ENCODE results near the gene CHID1. TPM values are rescaled to one million over a fixed set of nuclear protein-coding genes. Genes with fewer than 3 reads are reported as not detected.

CHID1 gene
- total and polyA plus RNA-seq, 4 experiments from 2014 or later: 46.9 to 82.3 (median 55.7) TPM

DNA sequence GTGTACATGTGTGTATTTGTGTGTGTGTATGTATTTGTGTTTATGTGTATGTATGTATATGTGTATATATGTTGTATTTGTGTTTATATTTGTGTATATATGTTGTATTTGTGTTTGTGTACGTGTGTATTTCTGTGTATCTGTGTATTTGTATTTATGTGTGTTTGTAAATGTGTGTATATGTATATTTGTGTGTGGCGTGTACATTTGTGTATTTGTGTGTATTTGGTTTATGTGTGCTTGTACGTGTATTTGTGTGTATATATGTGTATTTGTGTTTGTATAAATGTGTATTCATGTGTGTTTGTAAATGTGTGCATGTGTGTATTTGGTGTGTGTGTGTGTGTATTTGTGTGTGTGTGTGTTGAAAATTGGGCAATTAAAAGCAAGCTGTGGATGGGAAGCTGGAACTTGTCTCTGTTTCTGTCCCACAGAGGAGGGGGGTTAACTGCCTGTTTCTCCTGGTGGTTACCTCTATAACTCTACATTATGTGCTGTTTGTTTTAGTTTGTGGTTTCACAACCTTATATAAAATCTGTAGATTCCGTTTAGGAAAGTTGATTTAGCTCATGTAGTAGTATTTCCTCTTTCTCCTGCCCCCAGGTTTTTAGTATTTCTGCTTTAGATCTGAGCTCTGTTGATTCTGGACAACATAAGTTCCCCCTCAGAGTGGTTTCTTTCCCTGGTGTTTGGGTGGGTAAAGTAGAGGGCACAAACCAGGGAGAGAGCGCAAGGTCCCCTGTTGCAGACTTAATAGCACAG lies 44.0 kb upstream of the CHID1 start:
- Mint-ChIP-seq H3K36me3 (peaks cover 14 to 39% of the 10 kb centered on the region in 2 donors), H3K4me1 (peaks cover 16 to 46% (median 24%) of the 10 kb centered on the region in 4 donors)

DNA sequence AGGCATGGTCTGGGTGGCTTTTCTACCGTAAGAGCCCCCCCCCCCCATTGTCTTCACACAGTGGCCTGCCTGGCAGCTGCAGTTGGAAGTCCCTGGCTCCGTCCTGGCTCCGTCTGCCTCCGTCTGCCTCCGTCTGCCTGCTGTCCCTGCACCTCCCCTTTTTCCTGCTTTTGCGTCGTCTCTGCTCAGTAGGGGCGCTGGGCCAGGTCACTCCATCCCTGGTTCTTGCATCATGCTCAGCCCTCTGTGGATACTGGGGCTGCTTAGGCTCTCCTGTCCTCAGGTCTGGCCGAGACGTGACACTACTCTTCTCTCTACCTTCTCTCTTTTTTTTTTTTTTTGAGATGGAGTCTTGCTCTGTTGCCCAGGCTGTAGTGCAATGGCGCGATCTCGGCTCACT lies 42.9 kb upstream of the CHID1 start:
- ChIA-PET CTCF (ENCODE audit: partially characterized antibody) (no interaction called here), POLR2A (ENCODE audit: partially characterized antibody) (no interaction called here)
- Mint-ChIP-seq H3K4me1 (peaks cover 16 to 46% (median 22%) of the 10 kb centered on the region in 4 donors), H3K9me3 (peaks cover 0 to 9% (median 3%) of the 10 kb centered on the region in 8 donors), H3K4me3 (no peak overlapping the region), H3K27me3 (no peaks in the 10 kb centered on the region), H3K27ac (peak overlapping the region in 1 of 7 donors; percentile 18), H3K36me3 (peaks cover 15 to 35% of the 10 kb centered on the region in 2 donors)
- no peak overlapping the region for H3K27ac ChIP-seq (ENCODE audit: low read depth, low read length)
- intact Hi-C loops (cut with micrococcal nuclease): no loop called here
- H3K9me3 ChIP-seq (ENCODE audit: control insufficient read depth in 1 of 2, low read length in 2 of 2): no peaks in the 10 kb centered on the region
- H3K27me3 ChIP-seq (ENCODE audit: insufficient read depth, low read length): no peaks in the 10 kb centered on the region
- H3K36me3 ChIP-seq (ENCODE audit: insufficient read depth, low read length): peaks cover 4% of the 10 kb centered on the region
- DNase-seq: no peak
- no peak overlapping the region for H3K4me3 ChIP-seq (ENCODE audit: low read length in 2 of 2)
- no peaks in the 10 kb centered on the region for H3K4me1 ChIP-seq (ENCODE audit: insufficient read depth, low read length)

More for the DNA sequence above, 44.0 kb upstream of the CHID1 start:
- H3K27me3 ChIP-seq (ENCODE audit: insufficient read depth, low read length): no peaks in the 10 kb centered on the region
- peaks cover 0 to 4% (median 0%) of the 10 kb centered on the region in 8 donors for H3K9me3 Mint-ChIP-seq
- ChIA-PET CTCF (ENCODE audit: partially characterized antibody) (no interaction called here), POLR2A (ENCODE audit: partially characterized antibody) (no interaction called here)
- no peaks in the 10 kb centered on the region for H3K27me3 Mint-ChIP-seq
- DNase-seq: no peak
- H3K27ac Mint-ChIP-seq: peak overlapping the region in 5 of 7 donors; percentile 24 to 78 (median 57)
- no peaks in the 10 kb centered on the region for H3K4me1 ChIP-seq (ENCODE audit: insufficient read depth, low read length)
- H3K9me3 ChIP-seq (ENCODE audit: control insufficient read depth in 1 of 2, low read length in 2 of 2): no peaks in the 10 kb centered on the region
- H3K27ac ChIP-seq (ENCODE audit: low read depth, low read length): no peak overlapping the region
- H3K4me3 Mint-ChIP-seq: peak overlapping the region in 1 of 8 donors; percentile 6
- intact Hi-C loops (cut with micrococcal nuclease): no loop called here
- H3K36me3 ChIP-seq (ENCODE audit: insufficient read depth, low read length): peaks cover 6% of the 10 kb centered on the region
- H3K4me3 ChIP-seq (ENCODE audit: low read length in 2 of 2): no peak overlapping the region

DNA sequence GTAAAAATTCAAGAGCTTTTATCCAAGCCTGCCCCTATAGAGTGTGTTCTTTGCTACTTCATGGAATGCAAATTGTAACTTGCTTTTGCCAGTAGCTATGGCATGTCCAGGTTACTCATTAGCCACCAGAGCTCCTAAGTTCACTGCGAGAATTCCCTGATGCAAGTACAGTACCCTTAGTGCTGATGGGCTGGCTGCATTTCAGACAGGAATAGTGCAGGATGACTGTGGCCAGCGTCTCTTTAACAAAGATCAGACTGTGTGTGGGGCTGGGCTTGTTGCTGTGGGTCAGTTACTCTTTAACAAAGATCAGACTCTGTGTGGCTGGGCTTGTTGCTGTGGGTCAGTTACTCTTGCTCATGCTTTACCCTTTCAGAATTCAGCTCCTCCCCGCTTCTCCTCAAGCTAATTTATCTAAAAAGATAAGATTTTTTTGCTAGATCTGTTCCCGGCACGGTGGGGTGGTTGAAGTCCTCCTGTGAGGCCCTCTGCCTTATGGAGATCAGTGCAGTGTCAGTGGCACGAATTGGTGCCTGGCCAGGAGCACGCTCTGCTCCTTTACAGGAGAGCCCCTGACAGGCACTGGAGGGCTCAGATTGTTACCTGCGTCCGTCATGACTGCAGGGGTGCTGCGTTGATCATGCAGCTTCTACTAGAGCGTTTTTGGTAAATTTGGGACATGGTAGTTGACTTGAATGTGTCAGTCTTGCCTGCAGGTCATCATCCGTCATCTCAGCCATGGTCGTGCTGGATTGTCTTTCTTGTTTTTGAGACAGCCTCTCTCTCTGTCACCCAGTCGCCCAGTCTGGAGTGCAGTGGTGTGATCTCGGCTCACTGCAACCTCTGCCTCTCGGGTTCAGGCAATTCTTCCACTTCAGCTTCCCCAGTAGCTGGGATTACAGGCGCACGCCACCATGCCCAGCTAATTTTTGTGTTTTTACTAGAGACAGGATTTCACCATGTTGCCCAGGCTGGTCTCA lies 42.1 kb upstream of the CHID1 start:
- H3K9me3 ChIP-seq (ENCODE audit: control insufficient read depth in 1 of 2, low read length in 2 of 2): no peaks in the 10 kb centered on the region
- Mint-ChIP-seq H3K36me3 (peaks cover 15 to 34% of the 10 kb centered on the region in 2 donors), H3K27me3 (no peaks in the 10 kb centered on the region), H3K9me3 (peaks cover 0 to 14% (median 5%) of the 10 kb centered on the region in 8 donors), H3K4me1 (peaks cover 18 to 40% (median 21%) of the 10 kb centered on the region in 4 donors), H3K27ac (peak overlapping the region in 5 of 7 donors; percentile 10 to 69 (median 48)), H3K4me3 (no peak overlapping the region)
- ChIA-PET POLR2A (ENCODE audit: partially characterized antibody) (no interaction called here), CTCF (ENCODE audit: partially characterized antibody) (no interaction called here)
- intact Hi-C loops (cut with micrococcal nuclease): no loop called here
- H3K27me3 ChIP-seq (ENCODE audit: insufficient read depth, low read length): no peaks in the 10 kb centered on the region
- H3K27ac ChIP-seq (ENCODE audit: low read depth, low read length): no peak overlapping the region
- no peaks in the 10 kb centered on the region for H3K4me1 ChIP-seq (ENCODE audit: insufficient read depth, low read length)
- no peak overlapping the region for H3K4me3 ChIP-seq (ENCODE audit: low read length in 2 of 2)
- DNase-seq: no peak
- peaks cover 4% of the 10 kb centered on the region for H3K36me3 ChIP-seq (ENCODE audit: insufficient read depth, low read length)

DNA sequence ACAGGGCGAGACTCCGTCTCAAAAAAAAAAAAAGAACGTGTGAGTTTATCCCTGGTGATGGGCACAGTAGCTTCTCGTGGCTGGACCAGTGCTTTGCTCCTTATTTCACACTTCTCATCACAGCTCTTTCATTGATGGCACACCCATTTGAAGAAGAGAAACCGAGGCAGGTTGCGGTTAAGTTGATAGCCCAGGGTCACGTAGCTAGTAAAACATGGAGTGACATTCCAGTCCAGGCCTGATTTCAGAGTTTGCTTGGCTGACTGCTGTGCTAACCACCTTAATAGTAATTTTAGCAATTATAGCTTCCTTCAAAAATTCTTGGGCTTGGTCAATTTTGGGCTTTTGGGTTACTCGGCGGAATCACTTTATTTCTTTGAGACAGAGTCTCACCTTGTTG lies 40.9 kb upstream of the CHID1 start:
- Mint-ChIP-seq H3K27me3 (no peaks in the 10 kb centered on the region), H3K4me3 (no peak overlapping the region), H3K36me3 (peaks cover 18 to 26% of the 10 kb centered on the region in 2 donors), H3K27ac (peak overlapping the region in 2 of 7 donors; percentile 15 to 59), H3K4me1 (peaks cover 18 to 39% (median 21%) of the 10 kb centered on the region in 4 donors), H3K9me3 (peaks cover 0 to 14% (median 5%) of the 10 kb centered on the region in 8 donors)
- H3K9me3 ChIP-seq (ENCODE audit: control insufficient read depth in 1 of 2, low read length in 2 of 2): no peaks in the 10 kb centered on the region
- POLR2A ChIA-PET (ENCODE audit: partially characterized antibody): no interaction called here
- DNase-seq: no peak
- H3K4me1 ChIP-seq (ENCODE audit: insufficient read depth, low read length): no peaks in the 10 kb centered on the region
- CTCF ChIA-PET (ENCODE audit: partially characterized antibody): no interaction called here
- intact Hi-C loops (cut with micrococcal nuclease): no loop called here
- no peaks in the 10 kb centered on the region for H3K27me3 ChIP-seq (ENCODE audit: insufficient read depth, low read length)
- no peak overlapping the region for H3K4me3 ChIP-seq (ENCODE audit: low read length in 2 of 2)
- no peaks in the 10 kb centered on the region for H3K36me3 ChIP-seq (ENCODE audit: insufficient read depth, low read length)
- no peak overlapping the region for H3K27ac ChIP-seq (ENCODE audit: low read depth, low read length)

DNA sequence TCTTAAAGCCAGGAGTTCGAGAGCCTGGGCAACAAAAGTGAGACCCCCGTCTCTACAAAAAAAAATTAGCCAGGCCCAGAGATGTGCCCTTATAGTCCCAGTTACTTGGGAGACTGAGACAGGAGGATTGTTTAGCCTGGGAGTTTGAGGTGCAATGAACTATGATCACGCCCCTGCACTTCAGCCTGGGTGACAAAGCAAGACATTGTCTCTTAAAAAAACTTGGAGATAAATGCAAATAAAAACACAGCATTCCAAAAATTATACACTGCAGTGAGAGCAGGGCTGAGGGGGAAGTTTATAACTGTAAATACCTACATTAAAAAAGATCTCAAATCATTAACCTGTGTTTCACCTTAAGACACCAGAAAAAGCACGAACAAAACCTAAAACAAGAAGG lies 37.1 kb upstream of the CHID1 start:
- H3K36me3 Mint-ChIP-seq: peaks cover 42 to 44% of the 10 kb centered on the region in 2 donors
- CTCF ChIA-PET (ENCODE audit: partially characterized antibody): no interaction called here
- H3K9me3 Mint-ChIP-seq: peaks cover 0 to 14% (median 5%) of the 10 kb centered on the region in 8 donors

DNA sequence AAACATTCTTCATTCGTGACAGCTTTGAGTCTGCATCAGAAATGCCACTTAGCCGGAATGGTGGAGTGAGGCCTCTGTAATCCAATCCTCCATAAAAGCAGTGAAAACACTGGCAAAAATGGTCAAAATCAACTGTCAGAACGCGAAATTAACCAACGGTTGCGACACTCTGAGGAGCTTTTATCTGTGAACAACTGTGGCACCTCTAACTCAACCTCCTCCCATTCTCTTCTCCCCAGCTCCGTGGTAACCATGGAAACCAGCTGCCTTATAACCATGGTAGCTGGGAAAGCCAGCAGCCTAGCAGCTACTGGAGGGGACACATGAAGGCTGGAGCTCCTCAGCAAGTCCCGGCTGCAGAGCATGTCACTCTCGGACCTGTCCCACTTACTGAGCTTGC lies 35.4 kb upstream of the CHID1 start:
- Mint-ChIP-seq H3K36me3 (peaks cover 48 to 50% of the 10 kb centered on the region in 2 donors), H3K9me3 (peaks cover 0 to 14% (median 5%) of the 10 kb centered on the region in 8 donors), H3K27ac (peak overlapping the region in 2 of 7 donors; percentile 52 to 60), H3K27me3 (no peaks in the 10 kb centered on the region), H3K4me3 (no peak overlapping the region), H3K4me1 (peaks cover 19 to 39% (median 28%) of the 10 kb centered on the region in 4 donors)
- H3K36me3 ChIP-seq (ENCODE audit: insufficient read depth, low read length): peaks cover 17% of the 10 kb centered on the region
- H3K9me3 ChIP-seq (ENCODE audit: control insufficient read depth in 1 of 2, low read length in 2 of 2): no peaks in the 10 kb centered on the region
- H3K4me3 ChIP-seq (ENCODE audit: low read length in 2 of 2): no peak overlapping the region
- CTCF ChIA-PET (ENCODE audit: partially characterized antibody): no interaction called here
- DNase-seq: no peak
- H3K27me3 ChIP-seq (ENCODE audit: insufficient read depth, low read length): no peaks in the 10 kb centered on the region
- POLR2A ChIA-PET (ENCODE audit: partially characterized antibody): interaction anchor here (1.5 kb wide), 1 partner anchor 13 kb away, joined by 3 read pairs; no protein-coding TSS in a partner anchor
- intact Hi-C loops (cut with micrococcal nuclease): no loop called here
- peaks cover 4% of the 10 kb centered on the region for H3K4me1 ChIP-seq (ENCODE audit: insufficient read depth, low read length)
- no peak overlapping the region for H3K27ac ChIP-seq (ENCODE audit: low read depth, low read length)

More for the DNA sequence above, 37.1 kb upstream of the CHID1 start:
- no peak overlapping the region for H3K4me3 ChIP-seq (ENCODE audit: low read length in 2 of 2)
- no peaks in the 10 kb centered on the region for H3K4me1 ChIP-seq (ENCODE audit: insufficient read depth, low read length)
- H3K9me3 ChIP-seq (ENCODE audit: control insufficient read depth in 1 of 2, low read length in 2 of 2): no peaks in the 10 kb centered on the region
- H3K27ac ChIP-seq (ENCODE audit: low read depth, low read length): no peak overlapping the region
- Mint-ChIP-seq H3K27me3 (no peaks in the 10 kb centered on the region), H3K4me3 (no peak overlapping the region), H3K4me1 (peaks cover 15 to 35% (median 24%) of the 10 kb centered on the region in 4 donors), H3K27ac (peak overlapping the region in 2 of 7 donors; percentile 25 to 59)
- peaks cover 17% of the 10 kb centered on the region for H3K36me3 ChIP-seq (ENCODE audit: insufficient read depth, low read length)
- H3K27me3 ChIP-seq (ENCODE audit: insufficient read depth, low read length): no peaks in the 10 kb centered on the region
- intact Hi-C loops (cut with micrococcal nuclease): no loop called here
- POLR2A ChIA-PET (ENCODE audit: partially characterized antibody): no interaction called here
- DNase-seq: no peak
